Fibroblast of gingiva (primary cell): ENCODE data around the gene PCP2.
A peak's percentile ranks its signal among the peaks of the same experiment; 100 is the strongest.

ENCODE experiments used
- DNase-seq: peaks from one replicate; pipeline ENCODE4 v3.0.0-alpha.2; 2011; ENCODE audit warnings: low read depth

Gene PCP2

GRCh38 chr19:7638802-7639465, 5.4 kb upstream of the PCP2 start:
- DNase-seq = no peak

DNA sequence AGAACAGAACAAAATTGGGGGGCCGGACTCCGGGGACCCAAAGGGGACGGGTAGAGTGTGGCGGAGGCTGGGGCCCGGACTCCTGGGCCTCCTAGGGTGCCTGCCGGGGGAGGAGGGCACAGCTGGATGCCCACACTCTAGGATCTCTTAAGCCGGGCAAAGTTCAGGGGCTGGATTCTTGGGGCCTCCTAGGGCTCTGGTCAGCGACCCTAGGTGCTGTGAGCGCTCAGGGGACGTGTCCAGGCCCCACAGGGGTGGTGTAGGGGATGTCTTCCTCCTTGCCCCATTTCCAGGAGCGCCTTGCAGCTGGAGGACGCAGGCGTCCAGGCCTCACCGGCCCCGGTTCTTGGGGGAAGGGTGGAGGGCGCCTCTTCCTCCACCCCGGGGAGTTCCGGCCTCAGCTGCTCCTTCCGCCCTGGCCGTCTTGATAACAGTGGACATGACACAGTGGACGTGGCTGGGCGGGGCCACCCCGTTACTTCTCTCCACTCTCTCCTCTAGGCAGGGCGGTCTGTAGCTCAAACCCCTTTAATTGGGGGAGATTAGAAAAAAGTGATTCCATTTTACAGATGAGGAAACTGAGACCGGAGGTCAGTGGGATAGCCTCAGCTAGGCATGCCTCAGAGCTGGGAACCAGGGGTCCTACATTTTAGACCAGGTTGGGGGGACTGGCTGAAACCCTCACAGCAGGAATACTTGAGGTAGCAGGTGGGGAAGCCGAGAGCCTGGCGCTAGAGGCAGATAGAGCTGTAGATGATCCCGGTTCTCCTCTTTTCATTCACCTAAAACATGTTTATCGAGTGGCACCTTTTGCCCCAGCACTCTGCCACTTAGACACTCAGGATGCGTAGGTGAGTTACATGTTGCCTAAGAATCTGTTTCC, 4.1 kb upstream of the PCP2 start:
- no peak for DNase-seq

DNA sequence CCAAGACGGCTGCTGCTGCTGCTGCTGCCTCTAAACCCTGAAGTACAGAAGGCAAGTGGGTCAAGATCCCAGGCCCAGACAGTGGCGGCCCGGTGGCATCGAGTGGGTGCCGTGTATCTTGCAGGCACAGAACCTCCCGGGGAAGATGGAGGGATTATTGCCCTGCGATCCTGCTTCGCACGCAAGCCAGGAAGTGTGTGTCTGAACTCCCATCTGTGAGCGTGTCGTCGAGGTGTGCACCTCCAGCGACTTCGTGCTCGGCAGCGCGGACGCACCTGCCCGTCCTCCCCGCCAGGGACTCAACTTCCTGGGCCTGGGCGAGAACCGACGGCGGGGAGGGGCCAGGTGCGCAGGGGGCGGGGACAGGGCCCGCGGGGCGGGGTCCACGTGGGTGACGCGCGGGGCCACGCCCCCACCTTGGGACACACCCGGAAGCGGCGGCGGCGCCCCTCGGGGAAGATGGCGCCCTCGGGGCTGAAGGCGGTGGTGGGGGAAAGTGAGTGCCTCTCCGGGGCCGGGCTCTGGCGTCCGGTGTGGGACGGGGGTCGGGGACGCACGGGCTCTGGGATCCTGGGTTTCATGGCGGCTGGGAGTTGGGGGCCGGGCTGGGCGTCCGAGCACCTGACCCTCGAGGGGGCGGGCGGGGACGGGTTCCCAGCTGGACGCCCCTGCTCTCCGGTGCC, 3.3 kb upstream of the PCP2 start, which contains the start of gene STXBP2:
Gene STXBP2, plus strand, starts transcription at position 420 of the 683 bp plus-strand sequence. Its CDS starts 40 bp downstream, at position 460.
- DNase-seq = no peak

GRCh38 chr19:7636317-7636690, 2.8 kb upstream of the PCP2 start:
- no peak for DNase-seq

GRCh38 chr19:7635670-7636069, 2.2 kb upstream of the PCP2 start:
- no peak for DNase-seq

GRCh38 chr19:7632340-7633203, 947 bp downstream of the PCP2 start:
- no peak for DNase-seq

DNA sequence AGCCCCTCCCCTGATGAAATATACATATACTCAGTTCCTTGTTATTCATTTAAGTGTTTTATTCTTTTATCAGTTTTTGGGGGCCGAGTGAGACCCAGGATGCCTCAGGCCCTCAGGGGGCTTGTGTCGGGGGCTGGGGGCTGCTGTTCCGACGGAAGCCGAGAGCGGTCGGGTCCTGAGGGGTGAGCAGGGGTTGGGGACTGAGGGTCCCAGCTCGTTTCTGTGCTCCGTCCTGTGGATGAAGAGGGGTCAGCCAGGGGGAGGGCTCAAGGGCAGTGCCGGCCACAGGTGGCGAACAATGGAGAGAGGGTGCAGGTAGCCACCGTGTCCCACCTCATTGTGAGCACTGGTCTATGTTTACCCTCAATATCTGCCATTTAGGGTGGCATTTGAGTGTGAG, 1.9 kb downstream of the PCP2 start:
- no peak for DNase-seq

- DNase-seq = peak; percentile 98
Measured at GRCh38 chr19:7629347-7630054, 4.0 kb downstream of the PCP2 start, which contains the start of the genes PET100 and XAB2. PET100 (plus strand) TSS chr19:7629793; CDS start chr19:7629834, 41 bp downstream. XAB2 (minus strand) TSS chr19:7629545; CDS start chr19:7629527, 18 bp downstream.

DNA sequence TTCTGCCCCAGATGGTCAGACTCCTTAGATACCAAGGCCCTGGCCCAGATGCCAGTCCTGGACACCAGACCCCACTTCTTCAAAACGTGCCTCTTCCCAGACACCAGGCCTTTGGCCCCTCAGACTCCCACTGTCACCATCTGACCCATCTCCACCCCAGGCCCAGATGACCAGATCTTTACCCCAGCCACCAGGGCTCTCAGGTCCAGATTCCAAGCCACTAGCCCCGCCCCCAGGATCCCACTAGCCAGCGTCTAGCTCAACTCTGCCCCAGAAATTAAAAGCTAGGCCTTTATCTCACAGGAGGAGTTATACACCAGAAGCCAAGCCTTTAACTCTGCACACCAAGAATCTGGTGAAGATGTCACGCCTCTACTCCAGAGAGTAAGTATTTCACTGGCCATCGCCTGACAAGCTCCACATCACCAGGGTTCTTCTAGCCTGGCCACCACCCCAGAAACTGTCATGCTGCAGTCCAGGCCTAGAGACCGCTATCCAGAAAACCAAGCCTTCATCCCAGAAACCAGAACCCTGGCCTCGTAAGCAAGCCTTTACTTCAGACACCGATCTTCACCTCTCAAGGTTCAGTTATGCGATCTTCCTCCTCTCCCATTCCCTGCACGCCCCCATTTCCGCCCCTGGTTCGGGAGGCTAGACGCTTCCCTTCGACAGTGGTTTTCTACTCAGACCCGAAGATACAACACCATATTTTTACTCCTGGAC, 4.8 kb downstream of the PCP2 start:
- no peak for DNase-seq

DNA sequence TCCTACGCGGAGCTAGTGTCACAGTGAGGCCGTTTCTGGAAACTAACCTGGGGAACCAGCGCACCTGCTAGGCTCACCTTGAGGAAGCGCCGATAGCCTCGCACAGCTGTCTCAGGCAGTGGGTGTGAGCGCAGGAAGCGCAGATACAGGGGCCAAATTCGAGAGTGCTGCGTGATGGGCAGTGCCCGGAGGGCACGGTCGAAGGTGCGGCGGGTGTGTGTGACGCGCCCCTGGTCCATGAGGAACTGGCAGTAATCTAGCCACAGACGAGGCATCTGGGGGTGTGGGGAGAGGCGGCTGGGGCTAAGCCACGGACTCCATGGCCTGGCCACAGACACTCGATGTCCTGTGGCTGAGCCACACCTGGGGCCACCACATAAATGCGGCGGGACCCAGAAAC, 6.4 kb downstream of the PCP2 start:
- DNase-seq = no peak

GRCh38 chr19:7625763-7626372, 7.7 kb downstream of the PCP2 start:
- DNase-seq = no peak

- DNase-seq = no peak
Measured at GRCh38 chr19:7624810-7625209, 8.7 kb downstream of the PCP2 start.

- DNase-seq = no peak
Measured at GRCh38 chr19:7623725-7624603, 9.6 kb downstream of the PCP2 start.

- no peak for DNase-seq
Measured at GRCh38 chr19:7622933-7623685, 10.4 kb downstream of the PCP2 start.

DNA sequence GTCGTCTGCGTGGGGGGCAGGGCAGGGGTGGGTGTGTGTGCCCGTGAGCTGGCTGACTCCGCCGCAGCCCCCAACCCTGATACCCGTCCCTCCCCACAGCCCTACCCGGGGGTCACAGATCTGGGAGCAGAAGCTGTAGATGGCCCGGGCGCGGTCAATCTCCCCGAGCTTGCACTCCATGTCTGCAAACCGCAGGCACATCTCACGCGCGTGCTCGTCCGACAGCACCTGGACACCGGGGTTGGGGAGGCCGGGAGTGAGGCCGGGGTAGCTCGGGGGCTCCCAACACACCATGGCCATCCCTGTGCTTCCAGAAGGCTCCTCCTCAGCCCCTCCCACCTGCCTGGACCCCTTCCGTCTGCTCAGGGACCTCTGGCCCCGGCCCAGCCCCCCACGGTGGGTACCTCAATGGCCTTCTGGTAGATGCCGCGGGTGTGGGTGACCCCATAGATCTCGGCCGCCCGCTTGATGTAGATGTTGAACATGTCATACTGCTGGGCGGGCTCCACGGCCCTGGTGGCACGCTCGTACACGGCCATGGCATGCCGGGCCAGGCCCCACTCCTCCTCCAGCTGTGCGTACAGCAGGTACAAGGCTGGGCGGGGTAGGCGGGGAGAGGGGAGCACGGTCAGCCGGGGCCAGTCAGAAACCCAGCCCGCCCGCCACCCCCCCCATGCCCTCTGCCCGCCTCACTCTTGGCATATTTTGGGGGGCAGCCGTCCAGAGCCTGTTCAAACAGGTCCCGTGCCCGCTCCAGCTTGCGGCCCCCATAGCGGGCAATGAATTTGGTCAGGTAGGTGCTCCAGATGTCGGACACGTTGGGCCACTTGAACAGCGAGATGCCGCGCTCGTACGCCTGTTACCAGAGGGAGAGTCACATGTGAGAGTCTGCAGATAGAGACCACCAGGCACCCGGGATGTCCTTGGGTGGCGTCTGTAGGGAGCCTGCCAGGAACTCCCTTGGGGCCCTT, 12.8 kb downstream of the PCP2 start:
- DNase-seq = no peak

DNA sequence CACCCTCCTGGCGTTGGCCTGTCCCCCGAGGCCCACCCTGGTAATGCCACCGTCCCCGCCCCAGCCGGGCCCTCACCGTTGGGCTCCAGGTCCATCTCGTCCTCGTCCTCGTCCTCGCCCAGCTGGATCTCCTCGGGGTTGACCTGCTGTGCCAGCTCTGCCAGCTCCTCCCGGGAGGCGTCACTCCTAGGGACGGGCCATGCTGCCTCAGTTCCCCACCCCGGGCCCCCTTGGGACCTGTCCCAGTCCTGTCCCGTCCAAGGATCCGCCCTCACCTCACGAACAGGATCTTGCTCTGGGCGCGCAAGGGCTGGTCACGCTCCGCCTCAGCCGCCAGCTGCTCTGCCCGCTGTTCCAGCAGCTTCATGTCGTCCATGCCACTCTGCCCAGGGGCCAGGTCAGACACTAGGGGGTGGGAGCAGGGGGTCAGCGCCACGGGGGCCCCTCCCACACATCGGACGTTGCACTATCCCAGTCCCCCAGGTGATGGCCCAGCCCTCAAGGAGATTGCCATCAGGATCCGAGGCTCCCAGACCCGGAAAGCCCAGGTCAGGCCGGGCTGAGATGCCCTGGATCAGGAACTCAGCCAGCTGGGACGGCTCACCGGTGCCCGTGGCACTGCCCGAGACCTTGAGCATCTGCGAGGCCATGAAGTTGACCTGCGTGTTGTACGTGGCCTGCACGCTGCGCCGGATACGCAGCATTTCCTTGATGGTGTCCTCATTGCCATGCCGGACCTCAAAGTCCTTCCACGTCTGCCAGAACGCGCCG, 13.7 kb downstream of the PCP2 start:
- DNase-seq = no peak
